ENCODE data around the gene EEFSEC. TPM values are rescaled to one million over a fixed set of nuclear protein-coding genes. Genes with fewer than 3 reads are reported as not detected.

EEFSEC gene
- total and polyA plus RNA-seq, 10 donors: 8.5 to 19.2 (median 14.2) TPM

- peaks cover 0 to 15% (median 0%) of the 10 kb centered on the region in 6 donors for H3K4me1 ChIP-seq
- no peak overlapping the region for H3K4me3 ChIP-seq
- DNase-seq: no peak
- no peaks in the 10 kb centered on the region for H3K27me3 ChIP-seq (replicated peaks in 1 of 7)
- no peaks in the 10 kb centered on the region for H3K9me3 ChIP-seq
- WGBS, 5 donors: 86 to 95% (median 93%) methylated on average over 9 to 11 of the region's 11 CpGs
- no peak for TF ChIP-seq POLR2A (IDR thresholded peaks at IDR 0.05)
- intact Hi-C loops (cut with DNase I; ENCODE audit: low total_unique reads): no loop called here
- no peaks in the 10 kb centered on the region for H3K36me3 ChIP-seq
- H3K27ac ChIP-seq: no peak overlapping the region
Observed at GRCh38 chr3:128229106-128229857, 76.0 kb downstream of the EEFSEC start.

GRCh38 chr3:128231606-128232005 is 78.3 kb downstream of the EEFSEC start:
- intact Hi-C loops (cut with DNase I; ENCODE audit: low total_unique reads): no loop called here
- Histone ChIP-seq H3K27ac (no peak overlapping the region), H3K4me1 (peaks cover 0 to 23% (median 0%) of the 10 kb centered on the region in 6 donors)

GRCh38 chr3:128232376-128233178 is 79.3 kb downstream of the EEFSEC start:
- Histone ChIP-seq H3K27me3 (replicated peaks in 1 of 7) (no peaks in the 10 kb centered on the region), H3K4me1 (peaks cover 0 to 31% (median 0%) of the 10 kb centered on the region in 6 donors), H3K4me3 (no peak overlapping the region), H3K36me3 (no peaks in the 10 kb centered on the region), H3K27ac (peak overlapping the region in 1 of 8 donors; percentile 17), H3K9me3 (no peaks in the 10 kb centered on the region)
- WGBS, 5 donors: 62 to 71% (median 64%) methylated on average over 14 of the region's 14 CpGs
- intact Hi-C loops (cut with DNase I; ENCODE audit: low total_unique reads): no loop called here
- DNase-seq: no peak
- no peak for TF ChIP-seq CTCF (IDR thresholded peaks at IDR 0.05 in 8 of 11, conservative IDR thresholded peaks at IDR 0.05 in 3 of 11)

More at GRCh38 chr3:128231606-128232005, 78.3 kb downstream of the EEFSEC start:
- H3K36me3 ChIP-seq: no peaks in the 10 kb centered on the region
- H3K4me3 ChIP-seq: no peak overlapping the region
- no peak for TF ChIP-seq POLR2AphosphoS5 (IDR thresholded peaks at IDR 0.05)
- TF ChIP-seq CTCF (IDR thresholded peaks at IDR 0.05 in 8 of 11, conservative IDR thresholded peaks at IDR 0.05 in 3 of 11): no peak
- TF ChIP-seq POLR2A (IDR thresholded peaks at IDR 0.05): no peak
- H3K9me3 ChIP-seq: no peaks in the 10 kb centered on the region
- 86 to 94% (median 93%) methylated on average over 6 of the region's 6 CpGs for WGBS, 5 donors
- no peak for DNase-seq
- no peaks in the 10 kb centered on the region for H3K27me3 ChIP-seq (replicated peaks in 1 of 7)

GRCh38 chr3:128235207-128235926 is 82.1 kb downstream of the EEFSEC start:
- Histone ChIP-seq H3K27me3 (replicated peaks in 1 of 7) (no peaks in the 10 kb centered on the region), H3K27ac (no peak overlapping the region), H3K9me3 (no peaks in the 10 kb centered on the region), H3K4me3 (no peak overlapping the region), H3K36me3 (no peaks in the 10 kb centered on the region), H3K4me1 (peaks cover 0 to 36% (median 0%) of the 10 kb centered on the region in 6 donors)
- intact Hi-C loops (cut with DNase I; ENCODE audit: low total_unique reads): no loop called here
- WGBS, 5 donors: 79 to 93% (median 82%) methylated on average over 11 of the region's 11 CpGs
- no peak for DNase-seq
- TF ChIP-seq POLR2AphosphoS5 (IDR thresholded peaks at IDR 0.05) (no peak), POLR2A (IDR thresholded peaks at IDR 0.05) (no peak), CTCF (IDR thresholded peaks at IDR 0.05 in 8 of 11, conservative IDR thresholded peaks at IDR 0.05 in 3 of 11) (no peak)
